H9 (cell line): Measurements from ENCODE around the gene ABHD5. TPM values are rescaled to one million over a fixed set of nuclear protein-coding genes. Genes with fewer than 3 reads are reported as not detected.

Experiments
- DNase-seq: peaks from one replicate; pipeline ENCODE4 v3.0.0-alpha.2; 2017
- H2AFZ ChIP-seq: one replicate; pipeline ENCODE4 v1.6.1; 2013; ENCODE audit warnings: mild to moderate bottlenecking, low read length, control low read depth, moderate library complexity
- H2AK5ac ChIP-seq: 2 replicates; pipeline ENCODE4 v1.6.1; 2013; ENCODE audit warnings: low read length, control low read depth, mixed read lengths; ENCODE audit not compliant: insufficient read length
- H2BK120ac ChIP-seq: one replicate; pipeline ENCODE4 v1.6.1; 2013; ENCODE audit warnings: low read depth, mild to moderate bottlenecking, low read length, control low read depth, inconsistent platforms; ENCODE audit not compliant: poor library complexity, severe bottlenecking
- H2BK12ac ChIP-seq: 2 replicates; pipeline ENCODE4 v1.6.1; 2013; ENCODE audit warnings: low read length, control low read depth, mixed read lengths, low read depth; ENCODE audit not compliant: insufficient read length
- H2BK15ac ChIP-seq: 2 replicates; pipeline ENCODE4 v1.6.1; 2013; ENCODE audit warnings: low read depth, low read length, control low read depth
- H2BK20ac ChIP-seq: one replicate; pipeline ENCODE4 v1.6.1; 2013; ENCODE audit warnings: low read depth, mild to moderate bottlenecking, low read length, control low read depth, inconsistent platforms; ENCODE audit not compliant: poor library complexity, severe bottlenecking
- H2BK5ac ChIP-seq: 2 replicates; pipeline ENCODE4 v1.6.1; 2013; ENCODE audit warnings: low read length, control low read depth, mixed read lengths; ENCODE audit not compliant: insufficient read length
- H3K14ac ChIP-seq: 2 replicates; pipeline ENCODE4 v1.6.1; 2013; ENCODE audit warnings: low read length, control low read depth; ENCODE audit not compliant: insufficient read depth
- H3K18ac ChIP-seq: 2 replicates; pipeline ENCODE4 v1.6.1; 2013; ENCODE audit warnings: low read depth, mild to moderate bottlenecking, mixed read lengths, low read length, control low read depth; ENCODE audit not compliant: insufficient read length
- H3K23ac ChIP-seq: 2 replicates; pipeline ENCODE4 v1.6.1; 2013; ENCODE audit warnings: low read length, control low read depth, mixed read lengths, low read depth; ENCODE audit not compliant: insufficient read length
- H3K23me2 ChIP-seq: 2 replicates; pipeline ENCODE4 v1.6.1; 2013; ENCODE audit warnings: low read depth, mild to moderate bottlenecking, mixed read lengths, low read length, control low read depth; ENCODE audit not compliant: insufficient read length, poor library complexity, severe bottlenecking
- H3K27ac ChIP-seq: 2 replicates; pipeline ENCODE4 v1.5.1; 2013; ENCODE audit warnings: low read length, control low read depth, mixed read lengths, low read depth; ENCODE audit not compliant: insufficient read length
- H3K27me3 ChIP-seq: 2 replicates; pipeline ENCODE4 v1.6.1; 2013; ENCODE audit warnings: low read length, control low read depth, inconsistent platforms; ENCODE audit not compliant: insufficient read depth
- H3K4ac ChIP-seq: 2 replicates; pipeline ENCODE4 v1.6.1; 2013; ENCODE audit warnings: low read depth, mild to moderate bottlenecking, control low read depth, inconsistent platforms, low read length, moderate library complexity
- H3K4me1 ChIP-seq: 2 replicates; pipeline ENCODE4 v1.6.1; 2013; ENCODE audit warnings: low read length, control low read depth, inconsistent platforms; ENCODE audit not compliant: insufficient read depth
- H3K4me2 ChIP-seq: 2 replicates; pipeline ENCODE4 v1.6.1; 2013; ENCODE audit warnings: low read length, control low read depth, mixed read lengths; ENCODE audit not compliant: insufficient read length, insufficient read depth
- H3K56ac ChIP-seq: 2 replicates; pipeline ENCODE4 v1.6.1; 2013; ENCODE audit warnings: low read depth, mild to moderate bottlenecking, mixed read lengths, low read length, control low read depth; ENCODE audit not compliant: insufficient read length
- H3K79me1 ChIP-seq: 2 replicates; pipeline ENCODE4 v1.6.1; 2013; ENCODE audit warnings: low read depth, mild to moderate bottlenecking, moderate library complexity, low read length, control low read depth, inconsistent platforms; ENCODE audit not compliant: insufficient read depth, poor library complexity, severe bottlenecking
- H3K79me2 ChIP-seq: 2 replicates; pipeline ENCODE4 v1.6.1; 2013; ENCODE audit warnings: low read length, control low read depth, inconsistent platforms; ENCODE audit not compliant: insufficient read depth
- H3K9ac ChIP-seq: 2 replicates; pipeline ENCODE4 v1.6.1; 2013; ENCODE audit warnings: low read length, control low read depth, mixed read lengths; ENCODE audit not compliant: insufficient read length; ENCODE audit errors: extremely low read depth
- H3K9me3 ChIP-seq: one replicate; pipeline ENCODE4 v1.6.1; 2013; ENCODE audit warnings: low read depth, low read length, inconsistent platforms; ENCODE audit not compliant: control insufficient read depth
- H3T11ph ChIP-seq: one replicate; pipeline ENCODE4 v1.6.1; 2013; ENCODE audit warnings: mild to moderate bottlenecking, low read length, control low read depth, inconsistent platforms
- H4K20me1 ChIP-seq: one replicate; pipeline ENCODE4 v1.6.1; 2013; ENCODE audit not compliant: control insufficient read depth, insufficient read length, insufficient read depth
- H4K5ac ChIP-seq: 2 replicates; pipeline ENCODE4 v1.6.1; 2013; ENCODE audit warnings: low read depth, mild to moderate bottlenecking, mixed read lengths, low read length, control low read depth; ENCODE audit not compliant: insufficient read length
- H4K8ac ChIP-seq: replicated peaks from 2 replicates; pipeline ENCODE4 v1.6.1; 2013; ENCODE audit warnings: low read length, control low read depth, mixed read lengths, low read depth; ENCODE audit not compliant: insufficient read length
- H4K91ac ChIP-seq: 2 replicates; pipeline ENCODE4 v1.6.1; 2013; ENCODE audit warnings: low read depth, mild to moderate bottlenecking, moderate library complexity, mixed read lengths, low read length, control low read depth; ENCODE audit not compliant: insufficient read length
- H3K27ac Mint-ChIP-seq, 3 experiments: 2 replicates in 2 of 3; 3 replicates in 1 of 3; pipeline ENCODE4 v1.8.0; 2020 to 2021; ENCODE audit warnings: mixed read lengths in 3 of 3, mild to moderate bottlenecking in 1 of 3, moderate library complexity in 1 of 3
- H3K27me3 Mint-ChIP-seq: 2 replicates; pipeline ENCODE4 v1.8.0; 2021; ENCODE audit warnings: low read depth, mild to moderate bottlenecking, moderate library complexity, mixed read lengths
- H3K36me3 Mint-ChIP-seq, 3 experiments: 2 replicates in 2 of 3; 3 replicates in 1 of 3; pipeline ENCODE4 v1.8.0; 2020 to 2021; ENCODE audit warnings: low read depth in 3 of 3, mixed read lengths in 3 of 3; ENCODE audit not compliant: insufficient read depth in 1 of 3
- H3K4me1 Mint-ChIP-seq, 2 experiments: 2 replicates each; pipeline ENCODE4 v1.8.0; 2020; ENCODE audit warnings: mixed read lengths in 2 of 2
- H3K4me3 Mint-ChIP-seq, 2 experiments: 2 replicates in 1 of 2; 3 replicates in 1 of 2; pipeline ENCODE4 v1.8.0; 2020 to 2021; ENCODE audit warnings: mild to moderate bottlenecking in 2 of 2, mixed read lengths in 2 of 2, moderate library complexity in 1 of 2
- H3K9me3 Mint-ChIP-seq, 2 experiments: 2 replicates in 1 of 2; 3 replicates in 1 of 2; pipeline ENCODE4 v1.8.0; 2020; ENCODE audit warnings: mild to moderate bottlenecking in 2 of 2, mixed read lengths in 2 of 2, moderate library complexity in 1 of 2
- WGBS: extraction: QIAGEN DNeasy Blood & Tissue Kit; methylation state at CpG from one replicate; pipeline ENCODE4 v1.1.7; 2013; ENCODE audit warnings: missing lambda C conversion rate, low lambda C conversion rate, mixed read lengths; ENCODE audit not compliant: insufficient read length; ENCODE audit errors: extremely low coverage; 5-methylcytosine and 5-hydroxymethylcytosine counted together
- total RNA-seq: library from RNA; stranded (reverse); gene quantifications from 2 replicates; pipeline ENCODE4 v1.2.1, GENCODE V29; 2021
- TF ChIP-seq, protein P1 (sequence below): fragments of 200-600 bp; sonication (generic); conservative IDR thresholded peaks from 3 replicates; pipeline ENCODE4 v1.8.0; 2021; ENCODE audit warnings: antibody characterized with exemption, mild to moderate bottlenecking

The ABHD5 gene
- total RNA-seq, 1 experiment from 2014 or later, result 13.1 TPM

DNA sequence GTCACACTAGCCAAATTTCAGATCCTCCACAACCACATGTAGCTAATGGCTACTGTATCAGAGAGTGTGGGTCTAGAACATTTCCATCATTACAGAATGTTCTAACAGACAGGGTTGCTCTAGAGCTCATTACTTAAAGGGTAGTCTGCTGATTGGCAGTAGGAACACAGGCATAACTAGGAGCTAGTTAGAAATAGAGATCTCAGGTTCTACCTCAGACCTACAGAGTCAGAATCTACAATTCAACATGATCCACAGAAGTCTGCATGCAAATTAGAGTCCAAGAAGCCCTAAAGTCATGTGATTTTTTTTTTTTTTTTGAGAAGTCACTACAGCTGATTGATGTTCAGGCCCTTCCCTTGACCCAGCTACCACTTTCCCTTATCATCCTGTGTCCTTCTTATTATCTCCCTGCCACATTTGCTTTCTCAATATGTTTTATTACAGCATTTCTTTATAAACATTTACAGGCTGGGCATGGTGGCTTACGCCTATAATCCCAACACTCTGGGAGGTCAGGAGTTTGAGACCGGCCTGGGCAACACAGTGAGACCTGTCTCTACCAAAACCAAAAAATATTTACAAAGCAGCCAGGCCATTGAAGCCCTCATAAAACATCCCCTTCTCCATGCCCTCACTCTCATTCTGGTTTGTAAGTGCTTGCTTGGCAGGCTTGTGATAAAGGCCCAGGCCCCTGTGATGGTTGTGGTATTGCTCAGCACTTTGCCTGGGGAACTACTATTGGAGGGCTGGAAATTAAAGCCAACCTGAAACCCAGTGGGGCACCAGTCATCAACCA lies 3.8 kb upstream of the ABHD5 start:
- H3K4ac ChIP-seq, result no peak overlapping the region
- no peaks in the 10 kb centered on the region for H4K20me1 ChIP-seq
- no peak overlapping the region for H3K9ac ChIP-seq
- TF ChIP-seq, protein P1, sequence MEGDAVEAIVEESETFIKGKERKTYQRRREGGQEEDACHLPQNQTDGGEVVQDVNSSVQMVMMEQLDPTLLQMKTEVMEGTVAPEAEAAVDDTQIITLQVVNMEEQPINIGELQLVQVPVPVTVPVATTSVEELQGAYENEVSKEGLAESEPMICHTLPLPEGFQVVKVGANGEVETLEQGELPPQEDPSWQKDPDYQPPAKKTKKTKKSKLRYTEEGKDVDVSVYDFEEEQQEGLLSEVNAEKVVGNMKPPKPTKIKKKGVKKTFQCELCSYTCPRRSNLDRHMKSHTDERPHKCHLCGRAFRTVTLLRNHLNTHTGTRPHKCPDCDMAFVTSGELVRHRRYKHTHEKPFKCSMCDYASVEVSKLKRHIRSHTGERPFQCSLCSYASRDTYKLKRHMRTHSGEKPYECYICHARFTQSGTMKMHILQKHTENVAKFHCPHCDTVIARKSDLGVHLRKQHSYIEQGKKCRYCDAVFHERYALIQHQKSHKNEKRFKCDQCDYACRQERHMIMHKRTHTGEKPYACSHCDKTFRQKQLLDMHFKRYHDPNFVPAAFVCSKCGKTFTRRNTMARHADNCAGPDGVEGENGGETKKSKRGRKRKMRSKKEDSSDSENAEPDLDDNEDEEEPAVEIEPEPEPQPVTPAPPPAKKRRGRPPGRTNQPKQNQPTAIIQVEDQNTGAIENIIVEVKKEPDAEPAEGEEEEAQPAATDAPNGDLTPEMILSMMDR, result no peak
- no peak for DNase-seq
- no peak overlapping the region for H3K14ac ChIP-seq
- no peak overlapping the region for H2AK5ac ChIP-seq
- Mint-ChIP-seq H3K9me3 (peaks cover 3 to 10% of the 10 kb centered on the region in 2 experiments; a peak in 4 of 5 replicates), H3K4me1 (peaks cover 15% of the 10 kb centered on the region in 2 experiments), H3K36me3 (peaks cover 0 to 23% (median 4%) of the 10 kb centered on the region in 3 experiments; a peak in 5 of 7 replicates), H3K4me3 (no peak overlapping the region), H3K27me3 (no peaks in the 10 kb centered on the region; the same call in 1 of the 2 replicates), H3K27ac (no peak overlapping the region)
- no peak overlapping the region for H4K8ac ChIP-seq
- no peaks in the 10 kb centered on the region for H3K23me2 ChIP-seq
- no peak overlapping the region for H3T11ph ChIP-seq
- no peak overlapping the region for H3K27ac ChIP-seq
- no peak overlapping the region for H2BK120ac ChIP-seq
- H4K91ac ChIP-seq, result no peak overlapping the region
- no CpG with 5 or more reads among the region's 2 CpGs for WGBS
- H2BK5ac ChIP-seq, result no peak overlapping the region
- H2BK12ac ChIP-seq, result no peak overlapping the region
- H3K9me3 ChIP-seq, result no peaks in the 10 kb centered on the region
- H3K23ac ChIP-seq, result no peak overlapping the region
- no peak overlapping the region for H3K4me2 ChIP-seq
- H4K5ac ChIP-seq, result no peak overlapping the region
- H2BK15ac ChIP-seq, result no peak overlapping the region
- no peaks in the 10 kb centered on the region for H3K79me1 ChIP-seq
- H3K79me2 ChIP-seq, result no peaks in the 10 kb centered on the region
- no peaks in the 10 kb centered on the region; the same call in 1 of the 2 replicates for H3K4me1 ChIP-seq
- H3K27me3 ChIP-seq, result no peaks in the 10 kb centered on the region
- H2BK20ac ChIP-seq, result no peak overlapping the region
- H3K18ac ChIP-seq, result no peak overlapping the region
- no peak overlapping the region for H2AFZ ChIP-seq
- no peak overlapping the region for H3K56ac ChIP-seq
